Testis (tissue), 2 donors: ENCODE data around the gene GUCY1A2.

Source experiments
- POLR2A ChIP-seq: fragments of 450-650 bp; IDR thresholded peaks from one replicate; pipeline ENCODE4 v1.6.1; 2017; ENCODE audit warnings: antibody characterized with exemption, mild to moderate bottlenecking, moderate library complexity
- TF ChIP-seq, protein P1 (sequence below), 3 experiments: fragments of 450-650 bp in 2 of 3; fragments of 200-600 bp in 1 of 3; sonication (generic) in 1 of 3; IDR thresholded peaks; one replicate each; pipeline ENCODE4 v1.5.1; 2016 to 2019; ENCODE audit warnings: antibody characterized with exemption in 3 of 3, mild to moderate bottlenecking in 2 of 3, moderate library complexity in 1 of 3

DNA sequence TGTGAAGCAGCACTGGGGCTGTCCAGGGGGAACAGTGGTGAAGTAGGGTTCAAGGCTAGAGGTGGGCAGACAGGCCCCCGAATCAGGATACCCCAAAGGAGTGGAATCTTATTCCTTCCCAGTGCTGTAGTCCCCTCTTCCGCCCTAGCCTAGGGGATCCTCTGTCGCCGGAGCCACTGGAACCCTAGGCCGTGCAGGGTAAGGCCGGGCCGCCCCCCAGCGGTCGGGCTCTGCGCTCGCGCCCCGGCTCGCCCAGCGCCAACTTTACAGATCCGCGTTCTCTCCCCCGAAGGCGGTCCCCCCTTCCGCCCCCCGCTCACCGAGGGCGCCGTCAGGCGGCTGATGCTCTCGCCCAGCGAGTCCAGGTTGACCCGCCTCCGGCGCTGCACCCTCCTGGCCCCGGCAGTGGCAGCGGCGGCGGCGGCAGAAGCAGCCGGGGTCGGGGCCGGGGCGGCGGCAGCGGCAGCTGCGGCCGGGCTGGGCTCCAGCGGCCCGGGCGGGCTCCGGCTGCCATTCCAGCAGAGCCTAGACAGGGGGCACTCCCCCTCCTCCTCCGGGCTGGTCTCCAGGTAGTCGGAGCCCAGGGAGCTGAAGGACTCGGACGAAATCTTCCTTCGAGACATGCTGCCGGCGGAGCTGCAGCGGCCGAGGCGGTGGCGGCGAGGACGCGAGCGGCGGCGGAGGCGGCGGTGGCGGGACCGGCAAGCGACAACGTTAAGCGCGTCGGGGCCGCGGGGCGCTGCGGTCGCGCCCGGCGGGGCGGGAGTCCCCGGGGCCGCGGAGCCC is 650 bp downstream of the GUCY1A2 start:
- TF ChIP-seq, protein P1, sequence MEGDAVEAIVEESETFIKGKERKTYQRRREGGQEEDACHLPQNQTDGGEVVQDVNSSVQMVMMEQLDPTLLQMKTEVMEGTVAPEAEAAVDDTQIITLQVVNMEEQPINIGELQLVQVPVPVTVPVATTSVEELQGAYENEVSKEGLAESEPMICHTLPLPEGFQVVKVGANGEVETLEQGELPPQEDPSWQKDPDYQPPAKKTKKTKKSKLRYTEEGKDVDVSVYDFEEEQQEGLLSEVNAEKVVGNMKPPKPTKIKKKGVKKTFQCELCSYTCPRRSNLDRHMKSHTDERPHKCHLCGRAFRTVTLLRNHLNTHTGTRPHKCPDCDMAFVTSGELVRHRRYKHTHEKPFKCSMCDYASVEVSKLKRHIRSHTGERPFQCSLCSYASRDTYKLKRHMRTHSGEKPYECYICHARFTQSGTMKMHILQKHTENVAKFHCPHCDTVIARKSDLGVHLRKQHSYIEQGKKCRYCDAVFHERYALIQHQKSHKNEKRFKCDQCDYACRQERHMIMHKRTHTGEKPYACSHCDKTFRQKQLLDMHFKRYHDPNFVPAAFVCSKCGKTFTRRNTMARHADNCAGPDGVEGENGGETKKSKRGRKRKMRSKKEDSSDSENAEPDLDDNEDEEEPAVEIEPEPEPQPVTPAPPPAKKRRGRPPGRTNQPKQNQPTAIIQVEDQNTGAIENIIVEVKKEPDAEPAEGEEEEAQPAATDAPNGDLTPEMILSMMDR (IDR thresholded peaks at IDR 0.05): peak; percentile 18 to 50 (median 37)
- no peak for TF ChIP-seq POLR2A
